Right ventricle myocardium superior (tissue), 1 donor: ENCODE results near the gene TTC31. TPM values are rescaled to one million over a fixed set of nuclear protein-coding genes. Genes with fewer than 3 reads are reported as not detected.
"Not testable (repeated sequence)": the region's sequence is repeated elsewhere in the genome, so short reads cannot be mapped to it uniquely, and the experiment has no call there.

Experiments
- ATAC-seq: fragments of 200-7000 bp; cut with Tn5 transposase; one replicate; pipeline ENCODE4 v1.9.1; 2020; ENCODE audit warnings: mild to moderate bottlenecking; ENCODE audit not compliant: poor library complexity
- DNase-seq: peaks from one replicate; pipeline ENCODE4 v3.0.0-alpha.2; 2020
- intact Hi-C: fragments of 100-400 bp; cut with DNase I; formaldehyde crosslinking; loops from one replicate; pipeline ENCODE4 v1.11.2; 2022
- total RNA-seq: library from RNA; stranded (reverse); fragmentation: NEBNext Ultra II Directional; extraction: Animal tissue kit (Norgen Biotek cat#: 25700); gene quantifications from one replicate; pipeline ENCODE4 v1.2.1, GENCODE V29; 2021
- donor health status: DM: no; HTN: yes; CAD: no; lungs with severe emphysema.

Gene TTC31
- total RNA-seq, 1 donor from 2014 or later: 8.4 TPM

DNA sequence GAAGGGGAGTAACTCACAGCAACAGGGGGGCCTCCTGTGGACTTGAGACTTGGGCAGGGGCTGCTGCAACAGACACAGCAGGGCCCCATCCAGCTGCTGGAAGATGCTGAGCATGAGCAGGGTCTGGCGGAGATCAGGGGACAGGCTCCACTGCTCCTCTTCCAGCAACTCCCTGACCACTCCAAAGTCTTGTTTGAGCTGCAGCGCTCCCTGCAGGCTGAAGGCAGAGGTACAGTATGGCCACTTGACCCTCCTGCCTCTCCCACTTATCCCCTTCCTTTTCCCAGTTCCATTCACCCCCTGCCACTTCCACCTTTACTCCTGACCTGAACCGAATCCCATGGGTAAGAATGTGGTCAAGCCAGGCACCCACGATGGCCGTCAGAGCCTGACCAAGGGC, 8.0 kb upstream of the TTC31 start:
- no peak for ATAC-seq
- no peak for DNase-seq
- intact Hi-C loops: no loop called here

DNA sequence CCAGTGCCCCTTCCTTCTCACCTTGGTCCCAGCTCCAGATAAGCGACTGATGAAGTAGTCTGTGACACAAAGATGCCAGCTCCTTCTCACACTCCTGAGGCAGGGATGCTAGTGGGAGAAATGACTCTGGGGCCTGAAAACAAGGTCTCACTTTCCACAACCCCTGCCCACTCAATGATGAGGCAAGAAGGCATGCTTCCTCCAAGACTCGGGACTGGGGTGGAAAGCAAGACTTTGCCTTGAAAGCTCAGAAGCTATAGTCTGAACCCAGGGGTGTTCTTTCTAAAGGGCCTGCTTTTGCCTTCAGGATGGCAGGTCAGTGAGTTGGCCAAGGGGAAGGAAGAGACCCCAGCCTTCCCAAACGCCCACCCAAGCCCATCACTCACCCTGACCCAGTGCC, 1.4 kb upstream of the TTC31 start:
- DNase-seq (no peak), ATAC-seq (no peak)
- intact Hi-C loops: loop anchor here (5.0 kb wide), 1 partner anchor 106 kb away; no protein-coding TSS in a partner anchor

DNA sequence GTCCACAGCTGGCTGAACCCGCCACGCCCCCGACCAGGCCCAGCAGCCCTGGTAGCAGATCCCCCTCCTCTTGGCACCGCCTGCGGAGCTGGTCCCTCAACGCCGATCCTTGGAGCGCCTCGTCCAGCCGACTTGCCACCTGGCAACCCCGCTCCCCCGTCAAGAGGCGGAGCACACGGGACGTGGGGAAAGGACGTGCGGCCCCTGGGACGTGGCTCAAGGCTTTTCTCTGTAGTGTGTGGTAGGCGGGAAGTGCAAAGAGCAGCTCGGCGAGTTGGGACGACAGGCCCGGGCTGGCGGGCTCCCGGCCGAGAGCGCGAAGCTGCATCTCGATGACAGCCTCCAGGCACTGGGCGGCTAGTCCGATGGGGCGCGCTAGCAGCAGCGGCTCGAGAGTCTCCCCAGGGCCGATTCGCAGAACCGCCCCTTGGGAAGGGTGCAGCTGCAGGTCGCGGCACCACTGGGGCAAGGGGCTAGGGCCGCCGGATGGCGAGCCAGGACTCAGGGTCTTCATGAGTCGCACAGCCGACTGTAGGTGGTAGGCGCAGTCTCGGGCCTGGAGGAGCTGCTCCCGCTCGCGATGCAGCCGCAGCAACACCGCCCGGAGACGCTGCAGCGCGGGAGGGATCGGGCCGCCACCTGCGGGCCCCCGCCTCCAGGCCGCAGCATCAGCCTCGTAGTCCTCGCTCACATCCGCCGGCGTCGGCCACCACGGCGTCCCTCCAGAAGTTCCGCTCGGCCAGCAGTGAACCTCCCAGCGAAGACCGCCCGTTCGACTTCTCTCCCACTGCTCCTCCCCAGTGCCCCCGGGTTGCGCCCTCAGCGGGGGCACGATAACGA, 700 bp upstream of the TTC31 start:
- DNase-seq (peak; percentile 80), ATAC-seq (peak; percentile 71)
- intact Hi-C loops: loop anchor here (5.0 kb wide), 1 partner anchor 105 kb away; no protein-coding TSS in a partner anchor

DNA sequence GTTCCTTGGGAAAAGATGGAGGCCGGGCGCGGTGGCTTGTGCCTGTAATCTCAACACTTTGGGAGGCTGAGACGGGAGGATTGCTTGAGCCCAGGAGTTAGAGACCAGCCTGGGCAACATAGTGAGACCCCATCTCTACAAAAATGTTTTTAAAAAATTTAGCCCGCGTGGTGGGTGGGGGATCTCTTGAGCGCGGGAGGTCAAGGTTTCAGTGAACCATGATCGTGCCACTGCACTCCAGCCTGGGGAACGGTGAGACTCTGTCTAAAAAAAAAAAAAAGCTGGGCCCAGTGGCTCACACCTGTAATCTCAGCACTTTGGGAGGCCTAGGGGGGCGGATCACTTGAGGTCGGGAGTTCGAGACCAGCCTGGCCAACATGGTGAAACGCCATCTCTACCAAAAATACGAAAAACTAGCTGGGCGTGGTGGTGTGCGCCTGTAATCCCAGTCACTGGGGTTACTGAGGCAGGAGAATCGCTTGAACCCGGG, 839 bp downstream of the TTC31 start:
- not testable (repeated sequence) for ATAC-seq, DNase-seq
- intact Hi-C loops: loop anchor here (2.0 to 5.0 kb wide), 2 partner anchors 17 to 104 kb away; no protein-coding TSS in a partner anchor

DNA sequence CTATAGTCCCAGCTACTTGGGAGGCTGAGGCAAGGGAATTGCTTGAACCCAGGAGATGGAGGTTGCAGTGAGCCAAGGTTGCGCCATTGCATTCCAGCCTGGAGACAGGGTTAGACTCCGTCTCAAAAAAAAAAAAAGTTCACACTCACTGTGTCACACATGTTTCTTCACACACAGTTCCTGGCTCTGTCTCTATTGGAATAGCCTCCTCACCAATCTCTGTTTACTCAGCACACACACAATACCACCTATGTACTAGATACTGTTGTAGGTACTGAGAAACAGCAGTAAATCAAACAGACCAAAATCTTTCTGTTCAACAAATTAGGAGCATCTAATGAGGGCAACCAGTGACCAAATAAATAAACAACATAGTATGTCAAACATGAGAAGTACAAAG, 3.3 kb downstream of the TTC31 start:
- intact Hi-C loops: no loop called here
- ATAC-seq: no peak
- DNase-seq: no peak

DNA sequence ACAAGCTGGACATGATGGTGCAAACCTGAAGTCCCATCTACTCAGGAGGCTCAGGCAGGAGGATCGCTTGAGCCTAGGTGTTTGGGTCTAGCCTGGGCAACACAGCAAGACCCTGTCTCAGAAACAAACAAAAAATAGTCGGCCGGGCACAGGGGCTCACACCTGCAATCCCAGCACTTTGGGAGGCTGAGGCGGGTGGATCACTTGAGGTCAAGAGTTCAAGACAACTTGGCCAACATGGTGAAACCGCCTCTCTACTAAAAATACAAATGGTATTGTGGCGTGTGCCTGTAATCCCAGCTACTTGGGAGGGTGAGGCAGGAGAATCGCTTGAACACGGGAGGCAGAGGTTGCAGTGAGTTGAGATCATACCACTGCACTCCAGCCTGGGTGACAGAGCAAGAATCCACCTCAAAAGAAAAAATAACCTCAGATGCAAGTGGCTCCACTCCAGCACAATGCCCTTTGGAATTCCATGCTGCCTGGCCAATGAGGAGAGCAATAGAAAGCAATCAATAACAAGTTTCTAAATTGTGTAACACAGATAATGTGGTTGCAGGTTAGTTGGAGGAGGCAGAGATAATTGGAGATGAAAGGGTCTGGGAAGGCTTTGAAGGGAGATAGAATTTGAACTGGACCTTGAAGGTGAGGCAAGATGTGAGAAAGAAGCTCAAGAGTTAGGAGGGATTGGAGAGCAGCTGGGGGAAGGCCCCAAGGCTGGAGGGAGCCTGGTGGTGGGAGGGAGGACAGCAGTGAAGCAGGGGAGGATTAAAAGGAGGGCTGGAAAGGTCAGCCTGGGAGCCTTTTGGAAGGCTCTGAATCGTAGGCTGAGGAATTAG, 6.0 kb downstream of the TTC31 start:
- intact Hi-C loops: no loop called here
- no peak for DNase-seq
- no peak for ATAC-seq

DNA sequence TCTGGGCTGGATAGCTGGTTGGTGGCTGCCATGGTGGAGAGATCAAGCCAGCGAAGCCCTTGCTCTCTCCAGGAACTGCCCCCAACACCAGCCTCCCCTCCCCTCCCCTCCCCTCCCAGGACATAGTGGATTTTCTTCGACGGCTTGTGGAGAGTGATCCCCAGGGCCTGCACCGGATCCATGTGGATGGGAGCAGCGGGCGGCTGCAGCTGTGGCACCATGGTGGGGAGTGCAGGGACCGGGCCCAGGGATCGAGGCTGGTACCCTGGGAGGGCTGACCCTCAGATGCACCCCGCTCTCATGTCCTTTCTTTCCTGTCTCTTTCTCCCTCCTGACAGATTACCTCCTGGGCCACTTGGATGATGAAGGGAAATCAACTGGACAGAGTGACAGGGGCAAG, 7.0 kb downstream of the TTC31 start:
- no peak for DNase-seq
- ATAC-seq: no peak
- intact Hi-C loops: no loop called here

DNA sequence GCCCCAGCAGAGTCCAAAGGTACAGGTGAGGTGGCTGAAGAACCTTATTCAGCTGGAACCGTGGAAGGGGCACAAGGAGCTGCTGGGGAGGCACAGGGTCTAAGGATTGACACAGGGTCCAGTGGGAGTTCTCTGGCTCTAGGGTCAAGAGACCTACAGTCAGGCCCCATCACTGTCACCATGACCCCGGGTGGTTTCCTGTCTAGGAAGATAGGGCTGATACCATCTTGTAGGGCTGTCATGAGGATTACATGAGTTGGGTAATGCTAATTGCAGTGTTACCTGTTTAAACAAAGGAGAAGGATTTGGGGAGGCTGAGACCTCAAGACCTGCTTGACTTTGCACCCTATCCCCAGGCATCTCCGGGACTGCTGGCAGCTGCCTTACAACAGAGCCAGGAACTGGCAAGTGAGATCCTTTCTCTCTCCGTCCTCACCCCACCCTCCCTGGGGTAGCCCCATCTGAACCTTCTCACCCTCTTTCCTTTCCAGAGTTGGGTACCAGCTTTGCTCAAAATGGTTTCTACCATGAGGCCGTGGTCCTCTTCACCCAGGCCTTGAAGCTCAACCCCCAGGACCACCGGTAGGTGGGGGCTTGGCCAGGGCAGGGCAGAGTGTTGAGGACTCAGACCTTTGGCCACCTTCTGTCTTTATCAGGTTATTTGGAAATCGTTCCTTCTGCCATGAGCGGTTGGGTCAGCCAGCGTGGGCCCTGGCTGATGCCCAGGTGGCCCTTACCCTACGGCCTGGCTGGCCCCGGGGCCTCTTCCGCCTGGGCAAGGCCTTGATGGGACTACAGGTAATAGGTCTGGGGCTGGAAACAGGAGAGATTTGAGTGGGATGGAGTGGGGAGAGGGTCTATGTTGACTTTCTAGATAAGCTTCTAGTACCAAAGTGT, 9.0 kb downstream of the TTC31 start:
- DNase-seq (no peak), ATAC-seq (no peak)
- intact Hi-C loops: no loop called here

DNA sequence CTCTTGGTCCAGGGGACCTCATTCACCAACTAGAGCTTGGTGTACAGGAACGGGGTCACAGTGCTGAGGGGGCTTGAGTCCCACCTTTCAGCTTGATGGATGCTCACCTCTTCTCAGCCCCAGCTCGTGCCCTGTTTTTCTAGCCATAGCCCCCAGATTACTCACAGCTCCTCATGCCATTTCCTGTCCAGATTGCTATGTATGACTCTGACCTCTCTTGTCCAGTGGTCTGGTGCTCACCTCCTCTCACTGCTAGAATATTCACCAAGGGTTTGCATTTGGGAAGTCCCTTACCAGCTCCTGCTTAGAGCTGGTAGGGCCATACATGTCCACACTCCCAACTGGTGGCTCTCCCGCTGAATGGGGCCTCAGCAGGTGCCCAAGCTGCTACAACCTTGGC, 10.7 kb downstream of the TTC31 start:
- intact Hi-C loops: no loop called here
- DNase-seq (no peak), ATAC-seq (no peak)

DNA sequence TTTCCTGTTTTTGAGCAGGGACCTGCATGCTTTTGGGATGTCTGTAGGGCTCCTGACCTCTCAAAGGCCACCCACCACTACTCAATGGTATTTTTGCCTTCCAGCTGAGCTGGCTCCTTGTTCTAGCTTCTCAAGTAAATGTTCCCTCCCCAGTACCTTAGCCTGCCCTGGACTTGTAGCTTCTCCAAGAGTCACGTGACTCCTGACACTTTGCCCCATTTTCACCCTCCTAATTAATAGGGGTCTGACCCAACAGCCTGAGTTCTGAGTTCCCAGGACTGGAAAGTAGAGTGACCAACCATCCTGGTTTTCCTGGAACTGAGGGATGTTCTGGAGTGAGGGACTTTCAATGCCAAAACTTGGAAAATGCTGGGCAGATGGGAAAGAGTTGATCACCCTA, 12.6 kb downstream of the TTC31 start:
- ATAC-seq (no peak), DNase-seq (no peak)
- intact Hi-C loops: no loop called here

DNA sequence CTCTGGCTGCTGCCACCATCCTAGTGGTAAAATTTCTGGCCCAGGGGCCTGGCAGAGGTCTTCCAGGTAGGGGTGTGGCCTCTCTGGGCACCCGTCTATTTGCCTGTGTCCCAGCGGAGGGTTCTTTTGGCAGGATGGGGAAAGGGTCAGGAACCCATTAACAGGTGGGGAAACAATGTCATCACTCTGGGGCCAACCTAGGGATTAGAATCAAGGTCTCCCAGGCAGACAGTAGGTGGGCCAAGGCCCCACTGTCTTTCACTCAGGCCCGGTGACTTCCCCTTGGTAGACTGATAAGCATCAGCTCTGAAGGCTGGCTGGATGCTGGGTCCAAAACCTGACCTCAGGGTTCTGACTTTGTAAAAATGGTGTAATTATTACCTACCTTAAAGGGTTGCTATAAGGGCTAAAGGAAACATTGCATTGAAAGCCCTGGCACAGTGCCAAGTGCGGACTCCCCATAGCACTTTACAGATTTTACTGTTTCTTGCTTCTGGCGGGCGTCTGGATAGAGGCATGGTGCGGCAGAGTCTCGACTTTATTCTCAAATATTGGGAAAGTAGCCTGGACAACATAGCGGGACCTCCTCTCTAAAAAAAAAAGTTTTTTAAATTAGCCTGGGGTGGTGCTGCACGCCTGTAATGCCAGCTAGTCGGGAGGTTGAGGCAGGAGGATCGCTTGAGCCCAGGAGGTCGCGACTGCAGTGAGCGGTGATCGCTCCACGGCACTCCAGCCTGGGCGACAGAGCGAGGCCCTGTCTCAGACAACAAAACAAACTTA, 14.3 kb downstream of the TTC31 start:
- DNase-seq (no peak), ATAC-seq (no peak)
- intact Hi-C loops: no loop called here

DNA sequence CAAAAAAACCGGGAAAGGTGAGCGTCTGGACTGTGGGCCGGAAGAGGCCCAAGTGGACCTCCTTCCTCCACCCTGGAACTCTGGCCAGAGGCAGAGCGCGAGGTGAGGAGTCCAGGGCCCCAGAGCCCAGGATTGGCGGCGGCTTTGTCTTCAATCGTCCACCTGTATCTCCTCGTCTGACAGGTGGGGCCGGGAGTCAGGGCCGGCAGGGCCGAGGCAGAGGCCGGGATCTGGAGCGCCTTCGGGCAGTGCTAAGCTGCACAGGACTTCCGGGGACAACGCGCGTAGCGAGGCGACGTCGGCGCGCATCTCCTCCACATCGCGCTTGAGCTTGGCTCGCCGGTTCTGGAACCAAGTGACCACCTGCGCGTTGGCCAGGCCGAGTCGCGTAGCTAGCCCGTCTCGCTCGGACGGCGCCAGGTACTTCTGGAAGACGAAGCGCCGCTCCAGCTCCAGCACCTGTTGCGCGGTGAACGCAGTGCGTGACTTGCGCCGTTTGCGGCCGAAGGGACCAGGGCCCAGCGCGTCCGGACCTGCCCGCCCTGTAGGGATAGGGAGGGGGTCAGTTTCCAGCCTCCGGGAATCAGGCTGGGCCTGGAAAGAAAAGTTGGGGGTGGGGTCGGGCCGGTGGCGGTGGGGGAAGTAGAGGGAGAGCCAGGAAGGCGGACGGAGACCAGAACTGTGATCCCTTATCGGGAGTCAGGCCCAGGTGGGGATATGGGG, 15.1 kb downstream of the TTC31 start:
- DNase-seq (no peak), ATAC-seq (peak; percentile 6)
- intact Hi-C loops: no loop called here

DNA sequence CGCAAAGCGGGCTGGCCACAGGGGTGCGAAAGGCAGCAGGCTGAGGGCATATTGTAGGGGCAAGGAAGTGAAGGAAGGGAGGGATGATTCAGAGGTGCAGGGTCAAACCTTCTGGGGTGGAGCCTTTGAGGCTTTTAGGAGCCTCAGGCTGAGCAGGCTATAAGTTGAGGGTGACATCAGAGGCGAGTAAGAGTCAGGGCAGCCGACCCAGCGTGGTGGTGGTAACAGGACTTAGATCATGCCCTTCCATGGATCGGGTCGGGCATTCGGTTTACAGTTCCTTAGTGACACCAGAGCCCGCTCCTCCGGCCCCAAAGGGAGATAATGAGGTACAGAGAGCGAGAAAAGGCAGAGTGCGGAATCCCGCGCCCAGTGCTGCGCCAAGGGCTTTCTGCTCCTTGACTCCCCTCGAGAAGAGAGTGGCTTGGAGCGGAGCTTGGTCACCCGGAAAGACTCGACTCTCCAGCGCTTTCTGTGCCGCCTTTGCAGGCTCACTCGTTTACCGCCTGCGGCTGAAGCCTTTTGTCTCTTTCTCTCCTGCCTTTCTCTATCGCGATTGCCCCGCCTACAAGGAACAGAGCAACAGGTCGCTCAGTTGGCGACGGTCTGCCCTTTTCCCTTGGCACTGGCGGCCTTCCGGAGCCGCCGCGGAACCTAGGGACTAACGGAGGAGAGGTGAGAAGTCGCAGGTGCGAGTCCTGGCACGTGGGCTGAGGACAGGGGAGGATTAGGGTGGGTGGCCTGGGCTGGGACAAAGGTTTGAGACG, 15.8 kb downstream of the TTC31 start:
- DNase-seq (no peak), ATAC-seq (no peak)
- intact Hi-C loops: no loop called here

DNA sequence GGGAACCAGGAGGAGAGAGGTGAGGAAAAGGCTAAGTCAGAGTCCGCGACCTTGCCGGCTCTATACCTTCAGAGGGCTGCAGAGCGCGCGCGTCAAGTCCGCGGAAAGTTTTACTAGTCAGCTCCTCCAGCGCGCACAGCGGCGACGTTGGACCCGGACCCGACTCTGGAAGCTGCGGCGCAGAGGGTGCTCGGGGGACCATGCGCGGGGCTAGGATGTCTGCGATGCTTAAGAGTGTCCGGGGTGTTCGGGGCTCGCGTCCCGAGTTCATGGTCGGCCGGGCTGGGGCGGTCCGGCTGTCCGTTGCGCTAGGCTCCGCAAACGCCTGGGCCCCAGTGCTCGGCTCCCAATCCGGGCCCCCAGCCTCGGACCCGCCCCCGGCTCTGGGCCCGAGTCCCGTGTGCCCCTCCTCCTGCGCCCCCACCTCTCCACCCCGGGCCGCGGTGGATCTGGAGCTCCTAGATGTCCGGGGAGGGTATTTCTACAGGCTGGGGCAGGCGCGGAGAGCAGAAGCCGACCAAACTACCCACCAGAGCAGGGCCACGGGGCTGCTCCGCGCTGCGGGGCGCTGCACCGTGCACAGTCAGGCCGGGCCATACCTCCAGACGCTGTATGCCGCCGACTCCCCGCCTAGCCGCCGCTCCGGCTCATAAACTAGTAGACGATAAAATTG, 16.5 kb downstream of the TTC31 start, which contains the start of gene LBX2:
Gene LBX2, minus strand, starts transcription at position 337 of the 673 bp plus-strand sequence. Its CDS starts 66 bp downstream, at position 271.
- DNase-seq (no peak), ATAC-seq (no peak)
- intact Hi-C loops: no loop called here

DNA sequence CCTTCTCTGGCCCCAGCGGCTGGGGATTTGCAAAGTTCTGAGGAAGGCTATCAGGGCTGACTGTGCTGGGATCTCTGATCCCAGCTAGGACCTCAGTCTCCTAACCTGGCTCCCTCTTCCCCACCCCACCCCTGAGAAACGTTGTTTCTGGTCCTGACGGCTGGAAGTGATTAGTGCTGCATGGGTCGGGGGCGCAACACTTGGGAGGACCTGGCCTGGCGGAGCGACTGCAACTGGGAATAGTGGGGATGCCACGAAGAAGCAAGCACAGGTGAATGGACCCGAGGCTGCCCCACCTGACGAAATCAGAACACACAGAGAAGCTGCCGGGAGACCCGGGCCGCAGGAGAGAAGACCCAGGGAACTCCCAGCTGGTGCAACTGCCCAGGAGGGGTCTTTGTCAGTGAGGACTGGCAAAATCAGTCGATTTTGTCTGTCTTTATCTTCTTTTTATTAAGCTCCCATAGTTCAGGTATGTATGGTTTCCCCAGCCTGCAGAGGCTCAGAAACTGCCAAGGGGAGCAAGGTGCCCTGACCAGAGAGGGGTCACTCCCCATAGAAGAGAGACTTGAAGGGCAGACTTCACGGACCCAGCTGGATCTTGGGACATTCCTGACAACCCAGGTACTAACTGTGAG, 17.2 kb downstream of the TTC31 start:
- intact Hi-C loops: loop anchor here (2.0 kb wide), 1 partner anchor 15 kb away; no protein-coding TSS in a partner anchor
- DNase-seq (no peak), ATAC-seq (no peak)
